GM06990 (cell line): ENCODE data around the gene TKTL1.

Experiments
- DNase-seq: peaks from one replicate; pipeline ENCODE4 v3.0.0-alpha.2; 2011; ENCODE audit not compliant: insufficient read length; ENCODE audit errors: extremely low read depth
- H3K27me3 ChIP-seq: replicated peaks from 2 replicates; pipeline ENCODE4 v1.6.0; 2011; ENCODE audit warnings: low read length; ENCODE audit not compliant: control insufficient read depth, insufficient read depth
- H3K36me3 ChIP-seq: 2 replicates; pipeline ENCODE4 v1.5.1; 2011; ENCODE audit warnings: low read length; ENCODE audit not compliant: control insufficient read depth, insufficient read depth
- H3K4me3 ChIP-seq: replicated peaks from 2 replicates; pipeline ENCODE4 v1.5.1; 2011; ENCODE audit warnings: low read depth, mild to moderate bottlenecking, control low read depth, low read length
- CTCF ChIP-seq: IDR thresholded peaks from 2 replicates; pipeline ENCODE4 v1.5.1; 2011; ENCODE audit warnings: low read length, control low read depth, mild to moderate bottlenecking, inconsistent platforms; ENCODE audit not compliant: insufficient read depth, poor library complexity, severe bottlenecking

Gene TKTL1

DNA sequence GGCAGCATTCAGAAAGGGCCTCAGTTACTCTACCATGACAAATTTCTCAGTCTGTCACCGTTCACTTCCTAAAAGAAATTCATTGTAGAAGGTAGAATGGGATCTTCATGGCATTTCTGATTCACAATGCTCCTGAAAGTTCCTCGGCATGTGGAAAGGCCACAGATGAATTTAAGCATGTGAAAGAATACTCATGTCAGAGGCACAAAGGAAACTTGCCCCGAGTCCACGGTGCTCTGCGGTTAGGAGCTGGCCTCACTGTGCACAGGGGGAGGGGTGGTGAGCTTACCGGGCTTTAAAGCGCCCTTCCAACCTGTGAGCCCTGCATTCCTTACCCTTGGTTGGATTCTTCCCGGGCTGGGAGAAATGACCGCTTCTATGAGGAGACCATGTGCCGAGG lies 9.3 kb downstream of the TKTL1 start:
- TF ChIP-seq CTCF, result no peak
- DNase-seq, result no peak
- H3K27me3 ChIP-seq, result no peaks in the 10 kb centered on the region
- H3K36me3 ChIP-seq, result no peaks in the 10 kb centered on the region
- no peak overlapping the region for H3K4me3 ChIP-seq

- H3K27me3 ChIP-seq, result no peaks in the 10 kb centered on the region
- no peak overlapping the region for H3K4me3 ChIP-seq
- TF ChIP-seq CTCF, result no peak
- no peaks in the 10 kb centered on the region for H3K36me3 ChIP-seq
- no peak for DNase-seq
Measured at GRCh38 chrX:154305541-154306205, 10.1 kb downstream of the TKTL1 start.

- H3K36me3 ChIP-seq, result no peaks in the 10 kb centered on the region
- TF ChIP-seq CTCF, result no peak
- no peak for DNase-seq
- no peak overlapping the region for H3K4me3 ChIP-seq
- H3K27me3 ChIP-seq, result no peaks in the 10 kb centered on the region
Measured at GRCh38 chrX:154307202-154307601, 11.6 kb downstream of the TKTL1 start.

DNA sequence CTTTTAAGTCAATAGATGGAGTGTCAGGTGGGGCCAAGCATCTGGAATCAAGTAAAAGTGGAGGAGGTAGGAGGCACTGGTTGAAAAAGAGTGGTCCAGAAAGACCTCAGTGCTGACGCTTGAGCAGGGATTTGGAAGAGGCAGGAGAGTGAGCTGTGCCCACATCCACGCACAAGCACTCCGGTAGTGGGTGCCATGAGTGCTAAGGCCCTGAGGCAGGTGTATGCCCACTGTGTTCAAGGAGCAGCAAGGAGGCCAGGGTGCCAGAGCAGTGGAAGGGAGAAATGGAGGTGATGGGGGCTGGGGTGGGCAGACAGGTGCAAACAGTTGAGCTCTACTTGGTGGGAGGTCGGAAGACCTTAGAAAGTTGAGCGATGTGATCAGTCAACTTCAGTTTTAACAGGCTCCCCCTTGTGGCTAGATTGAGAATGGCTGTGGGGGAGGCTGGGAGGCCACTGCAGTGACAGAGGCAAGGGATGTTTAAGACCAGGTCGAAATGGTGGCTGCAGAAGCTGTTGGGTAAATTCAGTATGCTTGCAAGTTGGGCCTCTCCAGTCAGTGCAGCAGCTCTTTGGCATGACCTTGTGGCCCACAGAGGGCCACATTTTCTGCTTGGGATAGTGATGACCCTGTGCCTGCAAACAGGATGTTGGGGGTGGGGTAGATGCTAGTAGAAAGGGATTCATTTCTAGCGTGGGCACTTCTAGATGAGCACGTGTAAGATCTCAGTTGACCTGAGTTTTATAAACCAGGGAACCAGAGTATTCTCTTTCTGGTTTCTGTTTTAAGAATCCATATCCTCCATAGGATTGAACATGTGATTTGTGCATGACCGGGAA lies 12.7 kb downstream of the TKTL1 start:
- no peaks in the 10 kb centered on the region for H3K27me3 ChIP-seq
- peak; percentile 39 for DNase-seq
- H3K36me3 ChIP-seq, result no peaks in the 10 kb centered on the region
- no peak overlapping the region for H3K4me3 ChIP-seq
- peak; percentile 77 for TF ChIP-seq CTCF

DNA sequence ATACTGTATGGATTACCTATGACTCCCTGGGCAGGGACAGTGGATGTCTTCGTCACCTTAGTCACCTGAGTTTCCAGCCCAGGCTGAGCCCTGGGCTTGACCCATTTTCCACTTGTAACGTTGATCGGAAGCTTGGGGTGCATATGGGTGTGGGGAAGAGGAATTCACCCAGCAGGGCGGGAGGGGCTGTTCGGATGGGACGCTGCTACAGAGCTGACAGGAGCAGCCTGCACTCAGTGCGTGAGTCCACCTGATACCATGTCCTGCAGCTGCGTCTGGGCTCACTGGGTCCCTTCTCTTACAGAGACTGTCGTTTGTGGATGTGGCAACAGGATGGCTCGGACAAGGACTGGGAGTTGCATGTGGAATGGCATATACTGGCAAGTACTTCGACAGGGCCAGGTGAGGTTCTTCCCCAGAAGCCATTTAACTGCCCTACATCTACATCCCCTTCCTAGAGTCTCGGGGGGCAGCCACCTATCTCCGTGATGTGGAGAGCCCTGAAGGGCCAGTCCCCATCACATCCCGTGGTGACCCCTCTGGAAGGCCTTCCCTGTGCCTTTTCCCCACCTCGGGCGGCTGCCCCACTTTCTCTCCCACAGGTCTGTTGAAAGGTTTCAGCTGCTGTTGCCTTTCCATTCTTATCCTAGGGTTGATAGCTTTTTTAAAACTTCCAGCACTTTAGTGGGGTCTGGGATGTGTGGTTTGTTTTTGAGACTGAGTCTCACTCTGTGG lies 13.6 kb downstream of the TKTL1 start:
- DNase-seq, result no peak
- TF ChIP-seq CTCF, result no peak
- no peaks in the 10 kb centered on the region for H3K36me3 ChIP-seq
- no peaks in the 10 kb centered on the region for H3K27me3 ChIP-seq
- H3K4me3 ChIP-seq, result no peak overlapping the region
